Measurements from ENCODE around the gene SHMT2. TPM values are rescaled to one million over a fixed set of nuclear protein-coding genes. Genes with fewer than 3 reads are reported as not detected.

The SHMT2 gene
- total and polyA plus RNA-seq, 2 of the 13 experiments (the other 11 are each of a cell fraction or from before 2014, with no cell fraction given): 181 to 393 TPM

GRCh38 chr12:57236925-57237595 is 7.5 kb downstream of the SHMT2 start:
- Histone ChIP-seq H4K20me1 (ENCODE audit: insufficient read depth, low read length) (peaks cover 12% of the 10 kb centered on the region; the same call in 1 of the 2 replicates), H3K27ac (ENCODE audit: extremely low read length, insufficient read depth, low read length) (no peak overlapping the region), H3K27me3 (ENCODE audit: control insufficient read depth in 1 of 2, insufficient read depth in 2 of 2, low read length in 2 of 2) (peaks cover 15 to 29% of the 10 kb centered on the region in 2 experiments), H3K4me3 (replicated peaks in 1 of 3; ENCODE audit: insufficient read depth in 1 of 3, low read depth in 2 of 3, low read length in 3 of 3) (peak overlapping the region in 1 of 3 experiments; percentile 83; a peak in 2 of 6 replicates), H3K36me3 (replicated peaks in 1 of 2; ENCODE audit: control insufficient read depth in 1 of 2, insufficient read depth in 2 of 2, low read length in 2 of 2) (peaks cover 17 to 25% of the 10 kb centered on the region in 2 experiments), H3K79me2 (ENCODE audit: insufficient read depth, low read length) (peaks cover under 1% of the 10 kb centered on the region), H3K4me1 (ENCODE audit: insufficient read depth, low read length) (peaks cover 85% of the 10 kb centered on the region), H3K9ac (ENCODE audit: insufficient read depth, low read depth, low read length) (no peak overlapping the region), H3K4me2 (ENCODE audit: low read depth, low read length) (peak overlapping the region; percentile 99; the same call in 1 of the 2 replicates), H2AFZ (ENCODE audit: low read length) (no peak overlapping the region), H3K9me3 (ENCODE audit: low read length) (no peaks in the 10 kb centered on the region)
- TF ChIP-seq POLR2G (IDR thresholded peaks at IDR 0.05; ENCODE audit: low read depth, low read length) (peak; percentile 23), NR0B2 (CRISPR knock-in tag; IDR thresholded peaks at IDR 0.05) (no peak), AKAP8 (CRISPR knock-in tag; IDR thresholded peaks at IDR 0.05) (peak; percentile 48; the same call in 1 of the 2 replicates), POLR2AphosphoS5 (IDR thresholded peaks at IDR 0.05; ENCODE audit: low read depth, low read length) (0 out of 2 replicates have a peak, but pooled peaks have one; percentile 24), RBM39 (IDR thresholded peaks at IDR 0.05; ENCODE audit: low read depth, low read length, poor library complexity, severe bottlenecking) (peak; percentile 48), NCOR1 (IDR thresholded peaks at IDR 0.05; ENCODE audit: borderline replicate concordance, low read length) (no peak)
- 48% methylated on average over 8 of the region's 9 CpGs for WGBS (ENCODE audit: low lambda C conversion rate)
- intact Hi-C loops (cut with micrococcal nuclease; ENCODE audit: unreplicated experiment) (no loop called here), in situ Hi-C loops (cut with HindIII; ENCODE audit: extremely low pct_ligation_motif_present, low pct_unique_long_range_greater_than_20kb) (no loop called here)
- ATAC-seq (peak; percentile 8), DNase-seq (ENCODE audit: low spot score) (no peak), FAIRE-seq (no peak)
- no TSS peak for BruUV-seq (replicated peaks)
- ChIA-PET POLR2A (interaction anchor here (1.1 to 8.9 kb wide), 4 partner anchors 7 to 218 kb away, joined by 3 to 116 read pairs (median 4); partner anchors contain the start of genes INHBE and SHMT2), CTCF (ENCODE audit: low intra/inter-chr PET ratio, low total read pairs) (interaction anchor here (4.9 to 11.7 kb wide), 2 partner anchors 11 to 23 kb away, joined by 87 to 308 read pairs; partner anchors contain the start of genes NXPH4 and SHMT2)

All from HepG2 (cell line).